MCF 10A (cell line): ENCODE data around the gene RAPH1. TPM values are rescaled to one million over a fixed set of nuclear protein-coding genes. Genes with fewer than 3 reads are reported as not detected.
"Not testable (repeated sequence)": the region's sequence is repeated elsewhere in the genome, so short reads cannot be mapped to it uniquely, and the experiment has no call there.

Experiments used
- BruUV-seq: library from RNA; stranded (reverse); fragments of 400-500 nt; replicated peaks from 2 replicates; lab custom pipeline; 2021; lab: Mats Ljungman, UMichigan
- CTCF ChIA-PET: fragments of 300-600 bp; sonication (Branson Sonifier 250); formaldehyde crosslinking; extraction: SDS; loops from one replicate; lab custom pipeline; 2021; ENCODE audit warnings: antibody characterized with exemption, inconsistent platforms; lab: Yijun Ruan, JAX
- POLR2A ChIA-PET: fragments of 300-600, 350-650 bp; sonication (Branson Sonifier 250); formaldehyde crosslinking; extraction: SDS; loops from one replicate; lab custom pipeline; 2020; ENCODE audit warnings: antibody characterized with exemption, inconsistent platforms; lab: Yijun Ruan, JAX
- DNase-seq: peaks from one replicate; pipeline ENCODE4 v3.0.0-alpha.2; 2018; ENCODE audit not compliant: unreplicated experiment
- H3K27ac Mint-ChIP-seq: one replicate; pipeline ENCODE4 v1.8.0; 2022; ENCODE audit warnings: mild to moderate bottlenecking, low read depth, mixed read lengths; ENCODE audit not compliant: unreplicated experiment
- H3K27me3 Mint-ChIP-seq: one replicate; pipeline ENCODE4 v1.8.0; 2022; ENCODE audit warnings: mixed read lengths; ENCODE audit not compliant: insufficient read depth, unreplicated experiment
- H3K36me3 Mint-ChIP-seq: one replicate; pipeline ENCODE4 v1.8.0; 2022; ENCODE audit warnings: mild to moderate bottlenecking, moderate library complexity, mixed read lengths; ENCODE audit not compliant: insufficient read depth, unreplicated experiment
- H3K4me1 Mint-ChIP-seq: one replicate; pipeline ENCODE4 v1.8.0; 2022; ENCODE audit warnings: mixed read lengths; ENCODE audit not compliant: insufficient read depth, unreplicated experiment
- H3K4me3 Mint-ChIP-seq: one replicate; pipeline ENCODE4 v1.8.0; 2022; ENCODE audit warnings: mild to moderate bottlenecking, moderate library complexity, mixed read lengths; ENCODE audit not compliant: unreplicated experiment
- H3K9me3 Mint-ChIP-seq: one replicate; pipeline ENCODE4 v1.8.0; 2022; ENCODE audit warnings: mixed read lengths; ENCODE audit not compliant: unreplicated experiment
- CTCF ChIP-seq: fragments of 200-600 bp; IDR thresholded peaks from one replicate; pipeline ENCODE4 v1.8.0; 2022; ENCODE audit warnings: antibody characterized with exemption, mild to moderate bottlenecking; ENCODE audit not compliant: unreplicated experiment
- intact Hi-C: fragments of 100-400 bp; cut with micrococcal nuclease; formaldehyde crosslinking; loops from 2 replicates; pipeline ENCODE4 v1.14.1; 2022
- total RNA-seq: library from RNA; stranded (reverse); gene quantifications from 2 replicates; pipeline ENCODE4 v1.2.3, GENCODE V29; 2022

RAPH1 gene
- total RNA-seq, 1 experiment from 2014 or later: 79.8 TPM

GRCh38 chr2:203544402-203544801 is 9.3 kb upstream of the RAPH1 start:
- CTCF ChIA-PET: interaction anchor here (0.6 kb wide), 1 partner anchor 57 kb away, joined by 4 read pairs; no protein-coding TSS in a partner anchor

GRCh38 chr2:203543898-203544328 is 8.8 kb upstream of the RAPH1 start:
- Mint-ChIP-seq H3K27ac (no peak overlapping the region), H3K4me1 (no peaks in the 10 kb centered on the region), H3K36me3 (no peaks in the 10 kb centered on the region), H3K9me3 (peaks cover 2% of the 10 kb centered on the region), H3K27me3 (no peaks in the 10 kb centered on the region), H3K4me3 (no peak overlapping the region)
- ChIA-PET POLR2A (interaction anchor here (0.6 to 1.1 kb wide), 3 partner anchors 8 to 10 kb away, joined by 3 read pairs; no protein-coding TSS in a partner anchor), CTCF (no interaction called here)
- no TSS peak for BruUV-seq
- intact Hi-C loops: no loop called here
- no peak for DNase-seq
- no peak for TF ChIP-seq CTCF

More at GRCh38 chr2:203544402-203544801, 9.3 kb upstream of the RAPH1 start:
- Mint-ChIP-seq H3K9me3 (no peaks in the 10 kb centered on the region), H3K27ac (no peak overlapping the region), H3K27me3 (no peaks in the 10 kb centered on the region), H3K4me1 (no peaks in the 10 kb centered on the region), H3K36me3 (no peaks in the 10 kb centered on the region), H3K4me3 (no peak overlapping the region)
- TF ChIP-seq CTCF: no peak
- no peak for DNase-seq
- no TSS peak for BruUV-seq
- POLR2A ChIA-PET: interaction anchor here (0.6 to 1.0 kb wide), 2 partner anchors 8 to 9 kb away, joined by 3 read pairs; no protein-coding TSS in a partner anchor
- intact Hi-C loops: no loop called here

GRCh38 chr2:203540598-203540997 is 5.5 kb upstream of the RAPH1 start:
- H3K36me3 Mint-ChIP-seq, BruUV-seq, H3K27me3 Mint-ChIP-seq, H3K27ac Mint-ChIP-seq, intact Hi-C loops, POLR2A ChIA-PET, H3K4me3 Mint-ChIP-seq, DNase-seq, H3K4me1 Mint-ChIP-seq: not testable (repeated sequence)
- CTCF ChIA-PET: interaction anchor here (0.6 to 1.0 kb wide), 2 partner anchors 27 to 275 kb away, joined by 3 to 5 read pairs; no protein-coding TSS in a partner anchor
- H3K9me3 Mint-ChIP-seq: peaks cover 15% of the 10 kb centered on the region

GRCh38 chr2:203538237-203538636 is 3.1 kb upstream of the RAPH1 start:
- H3K4me3 Mint-ChIP-seq, DNase-seq, H3K27me3 Mint-ChIP-seq, H3K4me1 Mint-ChIP-seq, BruUV-seq, H3K27ac Mint-ChIP-seq, POLR2A ChIA-PET, H3K36me3 Mint-ChIP-seq, intact Hi-C loops: not testable (repeated sequence)
- CTCF ChIA-PET: interaction anchor here (0.6 to 1.2 kb wide), 3 partner anchors 36 to 60 kb away, joined by 3 to 6 read pairs (median 3); no protein-coding TSS in a partner anchor
- peaks cover 15% of the 10 kb centered on the region for H3K9me3 Mint-ChIP-seq

- Mint-ChIP-seq H3K9me3 (peaks cover 15% of the 10 kb centered on the region), H3K4me1 (peaks cover 13% of the 10 kb centered on the region), H3K4me3 (peak overlapping the region; percentile 77)
- DNase-seq, H3K27ac Mint-ChIP-seq, H3K27me3 Mint-ChIP-seq, intact Hi-C loops, CTCF ChIA-PET, H3K36me3 Mint-ChIP-seq, BruUV-seq: not testable (repeated sequence)
- POLR2A ChIA-PET: interaction anchor here (0.6 to 4.8 kb wide), 4 partner anchors 8 to 279 kb away, joined by 3 to 44 read pairs (median 4); no protein-coding TSS in a partner anchor
These were observed 1.5 kb upstream of the RAPH1 start for GRCh38 chr2:203536586-203536951.
